Neuronal stem cell (in vitro differentiated cells): ENCODE results near the gene SPTY2D1.

Source experiments
- DNase-seq: peaks from one replicate; pipeline ENCODE4 v3.0.0-alpha.2; 2013; ENCODE audit warnings: low spot score
- H2AFZ ChIP-seq: one replicate; pipeline ENCODE4 v1.6.1; 2013; ENCODE audit warnings: mild to moderate bottlenecking, low read length, inconsistent platforms
- H2AK5ac ChIP-seq: 2 replicates; pipeline ENCODE4 v1.6.1; 2013; ENCODE audit warnings: low read depth, mild to moderate bottlenecking, inconsistent platforms, low read length, moderate library complexity, mixed read lengths
- H2BK120ac ChIP-seq: 2 replicates; pipeline ENCODE4 v1.6.1; 2013; ENCODE audit warnings: low read depth, mild to moderate bottlenecking, inconsistent platforms, low read length, moderate library complexity, mixed read lengths
- H2BK12ac ChIP-seq: one replicate; pipeline ENCODE4 v1.6.1; 2013; ENCODE audit warnings: low read length, inconsistent platforms
- H2BK15ac ChIP-seq: 2 replicates; pipeline ENCODE4 v1.6.1; 2013; ENCODE audit warnings: mild to moderate bottlenecking, low read length, inconsistent platforms, mixed read lengths
- H2BK5ac ChIP-seq: one replicate; pipeline ENCODE4 v1.6.1; 2013; ENCODE audit warnings: inconsistent platforms, mild to moderate bottlenecking, low read length, moderate library complexity
- H3K14ac ChIP-seq: one replicate; pipeline ENCODE4 v1.6.1; 2013; ENCODE audit warnings: low read length, inconsistent platforms
- H3K18ac ChIP-seq: 2 replicates; pipeline ENCODE4 v1.6.1; 2013; ENCODE audit warnings: low read length, inconsistent platforms
- H3K23ac ChIP-seq: 2 replicates; pipeline ENCODE4 v1.6.1; 2013; ENCODE audit warnings: low read depth, mild to moderate bottlenecking, mixed read lengths, low read length, inconsistent platforms; ENCODE audit not compliant: poor library complexity
- H3K27ac ChIP-seq: replicated peaks from 3 replicates; pipeline ENCODE4 v1.5.1; 2013; ENCODE audit warnings: low read length, inconsistent platforms
- H3K27me3 ChIP-seq, 3 experiments: 2 replicates each; pipeline ENCODE4 v1.6.1; 2013; ENCODE audit warnings: low read length in 3 of 3, mild to moderate bottlenecking in 2 of 3, inconsistent platforms in 1 of 3, low read depth in 1 of 3, mixed read lengths in 1 of 3, moderate library complexity in 1 of 3; ENCODE audit not compliant: control insufficient read depth in 3 of 3, insufficient read depth in 3 of 3
- H3K36me3 ChIP-seq, 2 donors: replicated peaks in 1 of 2; 2 replicates each; pipeline ENCODE4 v1.6.1; 2013; ENCODE audit warnings: low read length in 2 of 2; ENCODE audit not compliant: control insufficient read depth in 2 of 2, insufficient read depth in 2 of 2
- H3K4ac ChIP-seq: 2 replicates; pipeline ENCODE4 v1.6.1; 2013; ENCODE audit warnings: inconsistent platforms, mild to moderate bottlenecking, low read length, moderate library complexity
- H3K4me1 ChIP-seq, 2 donors: 1 replicate in 1 of 2; 2 replicates in 1 of 2; pipeline ENCODE4 v1.6.1; 2013; ENCODE audit warnings: low read length in 2 of 2, low read depth in 1 of 2; ENCODE audit not compliant: control insufficient read depth in 2 of 2, insufficient read depth in 1 of 2
- H3K4me2 ChIP-seq: one replicate; pipeline ENCODE4 v1.6.1; 2013; ENCODE audit warnings: mild to moderate bottlenecking, low read length, inconsistent platforms; ENCODE audit not compliant: insufficient read depth, poor library complexity, severe bottlenecking
- H3K4me3 ChIP-seq, 2 donors: 2 replicates each; pipeline ENCODE4 v1.5.1; 2013; ENCODE audit warnings: low read length in 2 of 2, mild to moderate bottlenecking in 2 of 2, inconsistent platforms in 1 of 2, moderate library complexity in 1 of 2
- H3K79me1 ChIP-seq: one replicate; pipeline ENCODE4 v1.6.1; 2013; ENCODE audit warnings: low read depth, mild to moderate bottlenecking, inconsistent platforms, low read length, moderate library complexity
- H3K9ac ChIP-seq: one replicate; pipeline ENCODE4 v1.6.1; 2013; ENCODE audit warnings: mild to moderate bottlenecking, low read depth, low read length, inconsistent platforms; ENCODE audit not compliant: poor library complexity
- H3K9me3 ChIP-seq, 2 donors: replicated peaks in 1 of 2; 2 replicates each; pipeline versions ENCODE3 to v1.6.1; 2013; ENCODE audit warnings: low read length in 2 of 2, mild to moderate bottlenecking in 2 of 2, inconsistent platforms in 1 of 2, low read depth in 1 of 2, mixed read lengths in 1 of 2, moderate library complexity in 1 of 2; ENCODE audit not compliant: control insufficient read depth in 2 of 2, insufficient read depth in 1 of 2
- H4K8ac ChIP-seq: one replicate; pipeline ENCODE4 v1.6.1; 2013; ENCODE audit warnings: low read depth, mild to moderate bottlenecking, inconsistent platforms, low read length, moderate library complexity
- H4K91ac ChIP-seq: one replicate; pipeline ENCODE4 v1.6.1; 2013; ENCODE audit warnings: low read length, low read depth, mild to moderate bottlenecking, inconsistent platforms; ENCODE audit not compliant: poor library complexity
- WGBS, 2 donors: extraction: QIAGEN DNeasy Blood & Tissue Kit; methylation state at CpG; one replicate each; pipeline ENCODE4 v1.1.7; 2013; ENCODE audit warnings: missing lambda C conversion rate in 2 of 2, mixed read lengths in 1 of 2; ENCODE audit not compliant: insufficient read length in 2 of 2, insufficient replicate concordance in 1 of 2; ENCODE audit errors: extremely low coverage in 2 of 2; 5-methylcytosine and 5-hydroxymethylcytosine counted together

SPTY2D1 gene

DNA sequence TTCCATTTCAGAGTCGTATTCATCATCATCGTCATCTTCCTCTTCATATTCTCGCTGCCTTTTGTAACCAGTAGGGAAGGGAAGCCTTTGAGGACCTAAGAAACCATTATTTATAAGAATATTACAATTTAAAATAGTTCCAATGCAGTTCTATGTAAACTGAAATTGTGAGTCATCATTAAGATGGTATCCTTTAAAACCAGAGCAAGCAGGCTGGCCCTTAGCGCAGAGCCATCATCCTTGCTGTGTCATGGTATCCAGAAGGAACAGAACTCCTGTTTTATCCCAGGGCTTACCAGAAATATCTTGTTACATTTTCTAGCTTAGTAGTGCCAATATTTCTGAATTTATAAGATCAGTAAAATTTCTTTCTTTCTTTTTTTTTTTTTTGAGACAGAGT, 21.7 kb downstream of the SPTY2D1 start:
- Histone ChIP-seq H3K27me3 (no peaks in the 10 kb centered on the region), H3K4ac (no peak overlapping the region), H3K4me1 (no peaks in the 10 kb centered on the region), H2BK5ac (no peak overlapping the region), H3K23ac (no peak overlapping the region), H2BK120ac (no peak overlapping the region), H3K36me3 (peaks cover 22 to 89% of the 10 kb centered on the region in 2 donors), H2AK5ac (no peak overlapping the region), H4K91ac (no peak overlapping the region), H3K79me1 (no peaks in the 10 kb centered on the region), H2AFZ (no peak overlapping the region), H2BK15ac (no peak overlapping the region), H3K9ac (no peak overlapping the region), H4K8ac (no peak overlapping the region), H3K18ac (no peak overlapping the region), H3K4me3 (no peak overlapping the region), H3K27ac (no peak overlapping the region), H3K4me2 (no peak overlapping the region), H3K14ac (no peak overlapping the region), H2BK12ac (no peak overlapping the region), H3K9me3 (no peaks in the 10 kb centered on the region)
- 100% methylated on average over 2 of the region's 4 CpGs; no CpG with 5 or more reads in 1 of the 2 donors for WGBS, 2 donors
- no peak for DNase-seq

DNA sequence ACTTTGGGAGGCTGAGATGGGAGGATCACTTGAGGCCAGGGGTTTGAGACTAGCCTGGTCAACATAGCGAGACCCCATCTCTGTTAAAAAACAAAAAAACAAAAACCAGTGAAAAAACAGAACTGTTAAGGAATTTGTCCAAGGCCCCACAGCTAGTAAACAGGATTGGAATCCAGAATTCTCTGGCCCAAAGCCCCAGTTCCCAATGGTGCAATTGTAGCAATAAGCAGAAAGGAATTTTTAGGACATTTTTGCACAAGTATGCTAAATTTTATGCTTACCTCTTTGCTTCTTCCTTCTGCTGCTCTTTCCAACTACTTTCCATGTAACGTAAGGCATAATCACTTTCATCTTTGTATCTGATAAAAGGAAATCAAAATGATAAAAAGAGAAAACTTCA, 22.9 kb downstream of the SPTY2D1 start:
- H2BK12ac ChIP-seq, result no peak overlapping the region
- no peak for DNase-seq

DNA sequence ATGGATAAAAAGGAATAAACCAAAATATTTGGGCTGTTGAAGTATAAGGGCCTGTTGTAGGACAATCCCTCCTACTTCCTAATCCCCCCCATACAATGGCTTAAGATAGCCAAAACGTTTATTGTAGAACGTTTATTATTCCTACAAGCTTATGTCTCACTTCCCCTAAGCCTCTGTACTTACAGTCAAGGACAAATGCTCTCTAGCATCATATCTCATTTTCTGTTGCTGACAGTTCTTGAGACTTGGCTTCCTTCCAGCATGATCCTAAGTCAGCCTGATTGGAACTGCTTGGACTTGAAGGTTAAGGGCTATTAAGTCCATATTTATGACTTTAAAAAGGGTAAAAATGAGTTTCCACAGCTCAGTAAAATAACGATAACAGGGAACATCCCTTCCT, 25.8 kb downstream of the SPTY2D1 start:
- Histone ChIP-seq H2BK5ac (no peak overlapping the region), H2AK5ac (no peak overlapping the region), H4K91ac (no peak overlapping the region), H2BK15ac (no peak overlapping the region), H3K4me1 (no peaks in the 10 kb centered on the region), H3K27ac (no peak overlapping the region), H3K23ac (no peak overlapping the region), H2BK12ac (no peak overlapping the region), H3K4ac (no peak overlapping the region), H3K14ac (no peak overlapping the region), H3K9ac (no peak overlapping the region), H2AFZ (no peak overlapping the region), H2BK120ac (no peak overlapping the region), H3K18ac (no peak overlapping the region), H3K4me3 (no peak overlapping the region), H4K8ac (no peak overlapping the region), H3K9me3 (no peaks in the 10 kb centered on the region), H3K27me3 (no peaks in the 10 kb centered on the region), H3K79me1 (peaks cover 3% of the 10 kb centered on the region), H3K36me3 (peaks cover 10 to 79% of the 10 kb centered on the region in 2 donors), H3K4me2 (no peak overlapping the region)
- no CpG with 5 or more reads among the region's 3 CpGs for WGBS, 2 donors
- no peak for DNase-seq

More for the DNA sequence above, 22.9 kb downstream of the SPTY2D1 start:
- no CpG with 5 or more reads among the region's 2 CpGs for WGBS, 2 donors
- H4K91ac ChIP-seq, result no peak overlapping the region
- no peak overlapping the region for H3K14ac ChIP-seq
- no peak overlapping the region for H2BK5ac ChIP-seq
- no peak overlapping the region for H2AK5ac ChIP-seq
- no peak overlapping the region for H2AFZ ChIP-seq
- H2BK15ac ChIP-seq, result no peak overlapping the region
- H3K4ac ChIP-seq, result no peak overlapping the region
- H3K27me3 ChIP-seq, result no peaks in the 10 kb centered on the region
- H3K4me1 ChIP-seq, result no peaks in the 10 kb centered on the region
- no peak overlapping the region for H3K9ac ChIP-seq
- no peaks in the 10 kb centered on the region for H3K9me3 ChIP-seq
- H3K23ac ChIP-seq, result no peak overlapping the region
- H3K18ac ChIP-seq, result no peak overlapping the region
- H3K36me3 ChIP-seq, result peaks cover 24 to 92% of the 10 kb centered on the region in 2 donors
- H3K79me1 ChIP-seq, result no peaks in the 10 kb centered on the region
- H3K27ac ChIP-seq, result no peak overlapping the region
- no peak overlapping the region for H3K4me2 ChIP-seq
- H3K4me3 ChIP-seq, result no peak overlapping the region
- no peak overlapping the region for H2BK120ac ChIP-seq
- H4K8ac ChIP-seq, result no peak overlapping the region

DNA sequence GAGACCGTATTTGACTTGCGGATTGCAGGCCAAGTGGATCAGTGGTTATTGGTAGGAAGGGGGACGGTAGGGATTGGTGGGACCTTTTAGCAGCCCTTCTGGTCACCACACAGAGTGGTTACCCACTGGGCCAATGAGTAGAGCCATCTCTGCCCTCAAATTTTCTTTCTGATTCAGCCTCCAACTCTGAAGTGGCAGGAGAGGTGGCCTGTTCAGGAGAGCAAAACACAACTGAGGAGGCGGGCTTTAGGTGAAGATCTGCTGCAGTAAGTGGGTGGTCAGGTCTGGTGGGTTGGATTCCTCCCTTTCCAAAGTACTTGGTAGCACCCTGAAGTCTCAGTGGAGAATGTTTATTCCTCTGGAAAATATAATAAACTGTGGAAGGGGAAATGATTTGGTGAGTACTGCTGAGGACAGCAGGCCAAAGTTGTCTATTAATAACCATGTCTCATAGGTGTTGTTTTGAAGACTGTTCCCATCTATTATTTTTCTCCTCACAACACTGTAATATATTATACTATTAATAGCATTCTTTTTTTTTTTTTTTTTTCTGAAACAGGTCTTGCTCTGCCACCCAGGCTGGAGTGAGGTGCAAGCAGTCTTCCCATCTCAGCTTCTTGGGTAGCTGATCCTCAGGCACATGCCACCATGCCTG, 33.1 kb downstream of the SPTY2D1 start:
- Histone ChIP-seq H3K4me1 (no peaks in the 10 kb centered on the region), H3K14ac (peak overlapping the region; percentile 31), H2AK5ac (no peak overlapping the region), H3K36me3 (peaks cover 10 to 20% of the 10 kb centered on the region in 2 donors), H2BK12ac (no peak overlapping the region), H3K23ac (no peak overlapping the region), H2BK120ac (no peak overlapping the region), H3K9ac (no peak overlapping the region), H3K4me3 (no peak overlapping the region), H2BK15ac (no peak overlapping the region), H3K27me3 (no peaks in the 10 kb centered on the region), H3K79me1 (peaks cover 3% of the 10 kb centered on the region), H3K9me3 (peaks cover 0 to 3% of the 10 kb centered on the region in 2 donors), H2BK5ac (no peak overlapping the region), H3K4ac (no peak overlapping the region), H4K8ac (no peak overlapping the region), H3K18ac (no peak overlapping the region), H4K91ac (no peak overlapping the region), H2AFZ (no peak overlapping the region), H3K4me2 (no peak overlapping the region), H3K27ac (no peak overlapping the region)
- no peak for DNase-seq
- WGBS, 2 donors, result no CpG with 5 or more reads among the region's 4 CpGs
